GM12891 (cell line): ENCODE measurements around the gene KRTAP5-3.

Experiments used
- POLR2A ChIP-seq: IDR thresholded peaks from 2 replicates; pipeline ENCODE4 v1.6.1; 2011; ENCODE audit warnings: low read depth, low read length, control low read depth
- POLR2AphosphoS5 ChIP-seq: IDR thresholded peaks from 2 replicates; pipeline ENCODE4 v1.6.1; 2011; ENCODE audit warnings: low read depth, low read length, control low read depth
- POU2F2 ChIP-seq: IDR thresholded peaks from 2 replicates; pipeline ENCODE4 v1.6.1; 2011; ENCODE audit warnings: low read depth, mild to moderate bottlenecking, control low read depth, low read length, moderate library complexity
- SPI1 ChIP-seq: IDR thresholded peaks from 2 replicates; pipeline ENCODE4 v1.6.1; 2011; ENCODE audit warnings: low read depth, low read length, control low read depth
- TAF1 ChIP-seq: IDR thresholded peaks from 2 replicates; pipeline ENCODE4 v1.6.1; 2011; ENCODE audit warnings: low read depth, low read length, control low read depth

GRCh38 chr11:1648653-1649420 lies 40.6 kb upstream of the KRTAP5-3 start:
- TF ChIP-seq POLR2A (no peak), POLR2AphosphoS5 (no peak), POU2F2 (no peak), TAF1 (no peak), SPI1 (no peak)
